ENCODE results near the gene CFAP57. TPM values are rescaled to one million over a fixed set of nuclear protein-coding genes. Genes with fewer than 3 reads are reported as not detected.

CFAP57 gene
- polyA plus RNA-seq, 3 donors = 3.1 to 6.1 (median 4.0) TPM

Other genes starting within 250 kb of the CFAP57 start
- gene SLC2A1, start 213.5 kb upstream of the CFAP57 start, polyA plus RNA-seq (ENCODE audit: insufficient read length in 3 of 3) = 10 to 100 TPM; 38.9 to 73.3 (median 42.7) TPM
- gene EBNA1BP2, start within 50 bp of the CFAP57 start, polyA plus RNA-seq (ENCODE audit: insufficient read length in 3 of 3) = 10 to 100 TPM; 71.7 to 79.1 (median 77.1) TPM
- gene TMEM125, start 97.7 kb downstream of the CFAP57 start, polyA plus RNA-seq (ENCODE audit: insufficient read length in 3 of 3) = 10 to 100 TPM; 12.7 to 20.1 (median 19.0) TPM
- 10 to 100 TPM; 23.7 to 26.9 (median 26.3) TPM for gene C1orf210, start 113.3 kb downstream of the CFAP57 start, polyA plus RNA-seq (ENCODE audit: insufficient read length in 3 of 3)
- gene TIE1, start 128.7 kb downstream of the CFAP57 start, polyA plus RNA-seq (ENCODE audit: insufficient read length in 3 of 3) = 10 to 100 TPM; 39.5 to 62.5 (median 55.4) TPM
- 1 to 10 TPM in 2 of 3 donors, under 1 TPM in 1; 0.78 to 1.3 (median 1.1) TPM for gene MPL, start 165.5 kb downstream of the CFAP57 start, polyA plus RNA-seq (ENCODE audit: insufficient read length in 3 of 3)
- 10 to 100 TPM; 27.9 to 51.7 (median 44.9) TPM for gene CDC20, start 186.7 kb downstream of the CFAP57 start, polyA plus RNA-seq (ENCODE audit: insufficient read length in 3 of 3)
- gene ELOVL1, start 195.7 kb downstream of the CFAP57 start, polyA plus RNA-seq (ENCODE audit: insufficient read length in 3 of 3) = 10 to 100 TPM; 75.3 to 83.9 (median 77.6) TPM
- 10 to 100 TPM; 35.8 to 41.2 (median 38.3) TPM for gene MED8, start 217.5 kb downstream of the CFAP57 start, polyA plus RNA-seq (ENCODE audit: insufficient read length in 3 of 3)
- 10 to 100 TPM; 20.9 to 30.1 (median 21.6) TPM for gene SZT2, start 217.6 kb downstream of the CFAP57 start, polyA plus RNA-seq (ENCODE audit: insufficient read length in 3 of 3)

Data from renal cortex interstitium (tissue), 3 donors.